HPDE6-E6E7 (cell line): ENCODE data around the gene RFX8.

Experiments
- DNase-seq: peaks from one replicate; pipeline ENCODE4 v3.0.0; 2011; ENCODE audit warnings: missing footprints; ENCODE audit errors: extremely low spot score

RFX8 gene

GRCh38 chr2:101412092-101412694 lies 62.7 kb downstream of the RFX8 start:
- DNase-seq: no peak

- DNase-seq: no peak
Measured at GRCh38 chr2:101410746-101411145, 64.2 kb downstream of the RFX8 start.

- no peak for DNase-seq
Measured at GRCh38 chr2:101410114-101410513, 64.8 kb downstream of the RFX8 start.

GRCh38 chr2:101409699-101410098 lies 65.2 kb downstream of the RFX8 start:
- no peak for DNase-seq

GRCh38 chr2:101408925-101409324 lies 66.0 kb downstream of the RFX8 start:
- DNase-seq: no peak

- DNase-seq: no peak
Measured at GRCh38 chr2:101405351-101405899, 69.5 kb downstream of the RFX8 start.

- no peak for DNase-seq
Measured at GRCh38 chr2:101403745-101404144, 71.2 kb downstream of the RFX8 start.

GRCh38 chr2:101402630-101403029 lies 72.3 kb downstream of the RFX8 start:
- no peak for DNase-seq

GRCh38 chr2:101401906-101402305 lies 73.0 kb downstream of the RFX8 start:
- no peak for DNase-seq

- no peak for DNase-seq
Measured at GRCh38 chr2:101401326-101401665, 73.6 kb downstream of the RFX8 start.

GRCh38 chr2:101400506-101401325 lies 74.2 kb downstream of the RFX8 start:
- no peak for DNase-seq

- DNase-seq: peak; percentile 16
Measured at GRCh38 chr2:101400048-101400447, 74.9 kb downstream of the RFX8 start.

- DNase-seq: no peak
Measured at GRCh38 chr2:101399021-101399799, 75.7 kb downstream of the RFX8 start.

- no peak for DNase-seq
Measured at GRCh38 chr2:101398116-101398821, 76.6 kb downstream of the RFX8 start.

- DNase-seq: peak; percentile 83
Measured at GRCh38 chr2:101396316-101396717, 78.6 kb downstream of the RFX8 start.

GRCh38 chr2:101395545-101396315 lies 79.2 kb downstream of the RFX8 start:
- no peak for DNase-seq

GRCh38 chr2:101388232-101388631 lies 86.7 kb downstream of the RFX8 start:
- DNase-seq: peak; percentile 41

GRCh38 chr2:101387151-101387834 lies 87.6 kb downstream of the RFX8 start, which contains the start of gene CREG2:
Gene CREG2 (minus strand): TSS chr2:101387503. CDS start chr2:101387457, 46 bp downstream.
- DNase-seq: peak; percentile 55

GRCh38 chr2:101386599-101387150 lies 88.2 kb downstream of the RFX8 start:
- no peak for DNase-seq

- no peak for DNase-seq
Measured at GRCh38 chr2:101383016-101383541, 91.8 kb downstream of the RFX8 start.
